HCT116 (cell line): ENCODE measurements around the gene TSHZ1. TPM values are rescaled to one million over a fixed set of nuclear protein-coding genes. Genes with fewer than 3 reads are reported as not detected.

ENCODE experiments used
- ATAC-seq: fragments of 200-7000 bp; cut with Tn5 transposase; 2 replicates; pipeline ENCODE4 v1.9.1; 2020; ENCODE audit warnings: mild to moderate bottlenecking, moderate library complexity
- BruUV-seq: library from RNA; stranded (reverse); fragments of 400-500 nt; replicated peaks from 2 replicates; lab custom pipeline; 2021; lab: Mats Ljungman, UMichigan
- CTCF ChIA-PET: fragments of 300-600 bp; sonication (Branson Sonifier 250); formaldehyde crosslinking; loops from one replicate; lab custom pipeline; 2021; ENCODE audit warnings: antibody characterized with exemption; lab: Charles Lee
- POLR2A ChIA-PET: fragments of 300-600, 350-600 bp; sonication (Branson Sonifier 250); formaldehyde crosslinking; loops from one replicate; lab custom pipeline; 2021; ENCODE audit warnings: antibody characterized with exemption; lab: Charles Lee
- RAD21 ChIA-PET, 2 experiments: fragments of 300-600 bp; sonication (Branson Sonifier 250); formaldehyde crosslinking; loops; one replicate each; lab custom pipeline; 2023; ENCODE audit warnings: low total read pairs in 2 of 2; ENCODE audit not compliant: uncharacterized antibody in 2 of 2, unreplicated experiment in 2 of 2, low non-redundant PET in 1 of 2; lab: Charles Lee
- DNase-seq: peaks from one replicate; pipeline ENCODE4 v3.0.0-alpha.2; 2010; ENCODE audit warnings: low read depth, low spot score
- H2AFZ ChIP-seq: fragments of 200-600 bp; shearing (Covaris generic), sonication (generic); 2 replicates; pipeline ENCODE4 v1.6.1; 2017; ENCODE audit warnings: low read depth, mixed run types, mixed read lengths, antibody characterized with exemption, low read length; ENCODE audit not compliant: poor library complexity, severe bottlenecking
- H3K27ac ChIP-seq: 2 replicates; pipeline ENCODE4 v1.5.1; 2012; ENCODE audit warnings: low read depth, low read length
- H3K27me3 ChIP-seq: fragments of 200-600 bp; sonication (generic); 2 replicates; pipeline ENCODE4 v1.6.1; 2016; ENCODE audit warnings: mixed run types, low read length, mixed read lengths; ENCODE audit not compliant: insufficient read depth
- H3K36me3 ChIP-seq, 2 experiments: fragments of 200-500 bp in 1 of 2; fragments of 200-600 bp in 1 of 2; sonication (Bioruptor generic) in 1 of 2; sonication (generic) in 1 of 2; 2 replicates each; pipeline versions ENCODE4 v1.5.1 to v1.6.1; 2014 to 2016; ENCODE audit warnings: low read length in 2 of 2, inconsistent platforms in 1 of 2, mixed read lengths in 1 of 2, mixed run types in 1 of 2; ENCODE audit not compliant: insufficient read depth in 2 of 2, control insufficient read depth in 1 of 2
- H3K4me1 ChIP-seq, 2 experiments: fragments of 200-600 bp in 1 of 2; sonication (generic) in 1 of 2; 2 replicates each; pipeline versions ENCODE4 v1.5.1 to v1.6.1; 2012 to 2017; ENCODE audit warnings: low read length in 2 of 2, inconsistent platforms in 1 of 2, mild to moderate bottlenecking in 1 of 2, mixed read lengths in 1 of 2, mixed run types in 1 of 2, moderate library complexity in 1 of 2; ENCODE audit not compliant: insufficient read depth in 2 of 2, control insufficient read depth in 1 of 2
- H3K4me2 ChIP-seq: fragments of 200-600 bp; sonication (generic); 2 replicates; pipeline ENCODE4 v1.6.1; 2017; ENCODE audit warnings: mixed run types, low read length, mixed read lengths
- H3K4me3 ChIP-seq, 2 experiments: fragments of 200-600 bp in 1 of 2; sonication (generic) in 1 of 2; replicated peaks in 1 of 2; 2 replicates each; pipeline ENCODE4 v1.5.1; 2011 to 2016; ENCODE audit warnings: low read length in 2 of 2, control low read depth in 1 of 2, low read depth in 1 of 2, mild to moderate bottlenecking in 1 of 2, mixed read lengths in 1 of 2, mixed run types in 1 of 2
- H3K79me2 ChIP-seq: fragments of 200-600 bp; sonication (generic); 2 replicates; pipeline ENCODE4 v1.6.1; 2017; ENCODE audit warnings: mild to moderate bottlenecking, mixed run types, low read length, moderate library complexity, mixed read lengths; ENCODE audit not compliant: insufficient read depth
- H3K9ac ChIP-seq: fragments of 200-600 bp; sonication (generic); 2 replicates; pipeline ENCODE4 v1.6.1; 2016; ENCODE audit warnings: low read length, mixed read lengths
- H3K9me2 ChIP-seq: fragments of 200-600 bp; sonication (generic), shearing (Covaris generic); 2 replicates; pipeline ENCODE4 v1.6.1; 2017; ENCODE audit warnings: mixed run types, mild to moderate bottlenecking, moderate library complexity; ENCODE audit not compliant: insufficient read depth
- H3K9me3 ChIP-seq, 2 experiments: fragments of 200-500 bp in 1 of 2; fragments of 200-600 bp in 1 of 2; sonication (Bioruptor generic) in 1 of 2; sonication (generic) in 1 of 2; 2 replicates each; pipeline ENCODE4 v1.6.1; 2014 to 2017; ENCODE audit warnings: low read length in 2 of 2, mixed read lengths in 2 of 2, inconsistent platforms in 1 of 2, low read depth in 1 of 2, mild to moderate bottlenecking in 1 of 2, mixed run types in 1 of 2, moderate library complexity in 1 of 2; ENCODE audit not compliant: control insufficient read depth in 1 of 2, insufficient read depth in 1 of 2
- H4K20me1 ChIP-seq: fragments of 200-600 bp; sonication (generic), shearing (Covaris generic); 2 replicates; pipeline ENCODE4 v1.6.1; 2017; ENCODE audit warnings: mixed run types, mild to moderate bottlenecking, moderate library complexity; ENCODE audit not compliant: insufficient read depth
- EZH2 ChIP-seq: fragments of 200-600 bp; sonication (generic); IDR thresholded peaks from 2 replicates; pipeline ENCODE4 v1.6.1; 2017; ENCODE audit warnings: antibody characterized with exemption, mixed run types
- EZH2phosphoT487 ChIP-seq: fragments of 200-600 bp; IDR thresholded peaks from 2 replicates; pipeline ENCODE4 v1.6.1; 2018; ENCODE audit warnings: antibody characterized with exemption, borderline replicate concordance
- FOSL1 ChIP-seq: IDR thresholded peaks from 2 replicates; pipeline ENCODE4 v1.6.1; 2012; ENCODE audit warnings: low read depth
- JUND ChIP-seq: IDR thresholded peaks from 2 replicates; pipeline ENCODE4 v1.6.1; 2012
- POLR2A ChIP-seq: IDR thresholded peaks from 2 replicates; pipeline ENCODE4 v1.7.0; 2011; ENCODE audit warnings: borderline replicate concordance; ENCODE audit not compliant: insufficient read depth, insufficient read length; ENCODE audit errors: extremely low read depth
- SIN3A ChIP-seq: IDR thresholded peaks from 2 replicates; pipeline ENCODE4 v1.6.1; 2012; ENCODE audit warnings: low read depth
- ZNF274 ChIP-seq: fragments of 200-500 bp; sonication (Bioruptor generic); IDR thresholded peaks from 2 replicates; pipeline ENCODE4 v1.6.1; 2014; ENCODE audit warnings: mild to moderate bottlenecking, low read depth, low read length, inconsistent platforms
- intact Hi-C: fragments of 100-400 bp; cut with micrococcal nuclease; formaldehyde crosslinking; loops from 2 replicates; pipeline ENCODE4 v1.10.0; 2022
- total RNA-seq: library from RNA; stranded (reverse); gene quantifications from one replicate; pipeline ENCODE4 v1.2.1, GENCODE V29; 2021; ENCODE audit not compliant: unreplicated experiment
- TF ChIP-seq, protein P1 (sequence below): IDR thresholded peaks from 2 replicates; pipeline ENCODE4 v1.6.1; 2012; ENCODE audit warnings: low read depth
- TF ChIP-seq, protein P2 (sequence below): IDR thresholded peaks from 2 replicates; pipeline ENCODE4 v1.6.1; 2011; ENCODE audit warnings: mild to moderate bottlenecking, low read length, moderate library complexity; ENCODE audit not compliant: insufficient replicate concordance; ENCODE audit errors: extremely low read depth
- TF ChIP-seq, protein P3 (sequence below): IDR thresholded peaks from 2 replicates; pipeline ENCODE4 v1.6.1; 2012

TSHZ1 gene
- total RNA-seq, 1 experiment from 2014 or later, result 5.7 TPM

DNA sequence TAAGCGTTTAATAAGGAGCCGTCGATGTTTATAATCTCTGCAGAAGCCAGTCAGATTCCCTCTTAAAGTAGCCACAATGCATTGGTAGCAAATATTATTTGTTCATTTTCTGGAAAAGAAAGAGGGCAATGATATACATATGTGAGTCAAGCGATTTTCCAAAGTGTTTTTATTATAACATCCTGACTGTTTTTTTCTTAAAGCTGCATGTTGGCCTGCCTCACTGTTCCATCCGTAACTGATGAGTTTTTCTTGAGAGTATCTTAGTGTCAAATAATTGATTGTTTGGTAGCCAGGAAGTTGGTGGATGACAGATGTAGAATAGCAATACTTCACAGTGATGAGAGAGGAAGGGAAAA is 3.7 kb downstream of the TSHZ1 start (continued):
- TF ChIP-seq, protein P1, sequence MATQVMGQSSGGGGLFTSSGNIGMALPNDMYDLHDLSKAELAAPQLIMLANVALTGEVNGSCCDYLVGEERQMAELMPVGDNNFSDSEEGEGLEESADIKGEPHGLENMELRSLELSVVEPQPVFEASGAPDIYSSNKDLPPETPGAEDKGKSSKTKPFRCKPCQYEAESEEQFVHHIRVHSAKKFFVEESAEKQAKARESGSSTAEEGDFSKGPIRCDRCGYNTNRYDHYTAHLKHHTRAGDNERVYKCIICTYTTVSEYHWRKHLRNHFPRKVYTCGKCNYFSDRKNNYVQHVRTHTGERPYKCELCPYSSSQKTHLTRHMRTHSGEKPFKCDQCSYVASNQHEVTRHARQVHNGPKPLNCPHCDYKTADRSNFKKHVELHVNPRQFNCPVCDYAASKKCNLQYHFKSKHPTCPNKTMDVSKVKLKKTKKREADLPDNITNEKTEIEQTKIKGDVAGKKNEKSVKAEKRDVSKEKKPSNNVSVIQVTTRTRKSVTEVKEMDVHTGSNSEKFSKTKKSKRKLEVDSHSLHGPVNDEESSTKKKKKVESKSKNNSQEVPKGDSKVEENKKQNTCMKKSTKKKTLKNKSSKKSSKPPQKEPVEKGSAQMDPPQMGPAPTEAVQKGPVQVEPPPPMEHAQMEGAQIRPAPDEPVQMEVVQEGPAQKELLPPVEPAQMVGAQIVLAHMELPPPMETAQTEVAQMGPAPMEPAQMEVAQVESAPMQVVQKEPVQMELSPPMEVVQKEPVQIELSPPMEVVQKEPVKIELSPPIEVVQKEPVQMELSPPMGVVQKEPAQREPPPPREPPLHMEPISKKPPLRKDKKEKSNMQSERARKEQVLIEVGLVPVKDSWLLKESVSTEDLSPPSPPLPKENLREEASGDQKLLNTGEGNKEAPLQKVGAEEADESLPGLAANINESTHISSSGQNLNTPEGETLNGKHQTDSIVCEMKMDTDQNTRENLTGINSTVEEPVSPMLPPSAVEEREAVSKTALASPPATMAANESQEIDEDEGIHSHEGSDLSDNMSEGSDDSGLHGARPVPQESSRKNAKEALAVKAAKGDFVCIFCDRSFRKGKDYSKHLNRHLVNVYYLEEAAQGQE, result no peak
- TF ChIP-seq FOSL1 (no peak), ZNF274 (no peak), JUND (no peak), SIN3A (no peak), POLR2A (no peak)
- TF ChIP-seq, protein P2, sequence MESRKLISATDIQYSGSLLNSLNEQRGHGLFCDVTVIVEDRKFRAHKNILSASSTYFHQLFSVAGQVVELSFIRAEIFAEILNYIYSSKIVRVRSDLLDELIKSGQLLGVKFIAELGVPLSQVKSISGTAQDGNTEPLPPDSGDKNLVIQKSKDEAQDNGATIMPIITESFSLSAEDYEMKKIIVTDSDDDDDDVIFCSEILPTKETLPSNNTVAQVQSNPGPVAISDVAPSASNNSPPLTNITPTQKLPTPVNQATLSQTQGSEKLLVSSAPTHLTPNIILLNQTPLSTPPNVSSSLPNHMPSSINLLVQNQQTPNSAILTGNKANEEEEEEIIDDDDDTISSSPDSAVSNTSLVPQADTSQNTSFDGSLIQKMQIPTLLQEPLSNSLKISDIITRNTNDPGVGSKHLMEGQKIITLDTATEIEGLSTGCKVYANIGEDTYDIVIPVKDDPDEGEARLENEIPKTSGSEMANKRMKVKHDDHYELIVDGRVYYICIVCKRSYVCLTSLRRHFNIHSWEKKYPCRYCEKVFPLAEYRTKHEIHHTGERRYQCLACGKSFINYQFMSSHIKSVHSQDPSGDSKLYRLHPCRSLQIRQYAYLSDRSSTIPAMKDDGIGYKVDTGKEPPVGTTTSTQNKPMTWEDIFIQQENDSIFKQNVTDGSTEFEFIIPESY, result no peak

DNA sequence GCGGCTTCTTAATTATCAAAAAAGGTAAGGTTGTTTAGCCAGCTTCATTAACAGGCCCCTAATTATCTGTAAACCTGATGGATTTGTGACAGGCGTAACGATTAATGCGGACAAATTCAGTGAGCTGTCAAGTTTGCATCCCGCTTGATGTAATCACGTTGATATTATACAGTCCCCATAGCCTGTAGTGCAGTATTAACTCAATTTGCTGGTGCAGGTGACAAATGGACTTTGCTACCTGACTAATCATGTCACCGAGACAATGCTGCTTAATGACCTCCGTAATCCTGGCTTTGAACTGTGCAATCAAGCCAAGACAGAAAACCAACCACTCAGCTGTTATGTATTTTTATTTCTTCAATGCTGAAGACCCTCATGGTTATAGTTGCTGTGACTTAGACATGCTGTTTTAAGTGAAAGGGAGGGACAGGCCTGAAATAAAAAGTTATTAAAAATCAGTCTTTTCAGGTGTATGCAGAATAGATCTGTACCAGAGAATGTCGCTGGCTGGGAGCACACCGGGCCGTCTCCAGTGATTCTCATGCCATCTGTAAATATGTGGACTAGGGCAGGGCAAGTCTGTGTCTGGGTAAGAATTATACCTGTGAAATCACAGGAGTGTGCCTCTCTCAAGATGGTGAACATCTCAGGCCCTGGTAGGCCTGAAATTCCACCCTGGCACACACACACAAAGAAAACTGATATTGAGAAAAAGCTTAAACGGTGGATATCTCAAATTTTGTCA is 4.3 kb downstream of the TSHZ1 start:
- Histone ChIP-seq H3K4me1 (peaks cover 11 to 26% of the 10 kb centered on the region in 2 experiments; a peak in 3 of 4 replicates), H3K9me2 (no peaks in the 10 kb centered on the region), H2AFZ (no peak overlapping the region), H3K4me3 (no peak overlapping the region), H3K9ac (no peak overlapping the region), H3K27ac (no peak overlapping the region), H3K27me3 (no peaks in the 10 kb centered on the region), H3K9me3 (no peaks in the 10 kb centered on the region), H3K4me2 (no peak overlapping the region), H3K79me2 (no peaks in the 10 kb centered on the region), H4K20me1 (no peaks in the 10 kb centered on the region), H3K36me3 (no peaks in the 10 kb centered on the region)
- intact Hi-C loops, result loop anchor here (5.0 kb wide), 1 partner anchor 192 kb away; no protein-coding TSS in a partner anchor
- ATAC-seq, result no peak
- no peak for DNase-seq
- ChIA-PET CTCF (no interaction called here), RAD21 (no interaction called here), POLR2A (no interaction called here)
- no TSS peak for BruUV-seq
- TF ChIP-seq, protein P2, result no peak
- TF ChIP-seq ZNF274, result no peak
- no peak for TF ChIP-seq EZH2phosphoT487
- no peak for TF ChIP-seq POLR2A
- TF ChIP-seq, protein P3, sequence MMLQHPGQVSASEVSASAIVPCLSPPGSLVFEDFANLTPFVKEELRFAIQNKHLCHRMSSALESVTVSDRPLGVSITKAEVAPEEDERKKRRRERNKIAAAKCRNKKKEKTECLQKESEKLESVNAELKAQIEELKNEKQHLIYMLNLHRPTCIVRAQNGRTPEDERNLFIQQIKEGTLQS, result no peak
- no peak for TF ChIP-seq EZH2
- TF ChIP-seq, protein P1, result no peak
